ENCODE measurements around the gene ITGAD.

Gene ITGAD

DNA sequence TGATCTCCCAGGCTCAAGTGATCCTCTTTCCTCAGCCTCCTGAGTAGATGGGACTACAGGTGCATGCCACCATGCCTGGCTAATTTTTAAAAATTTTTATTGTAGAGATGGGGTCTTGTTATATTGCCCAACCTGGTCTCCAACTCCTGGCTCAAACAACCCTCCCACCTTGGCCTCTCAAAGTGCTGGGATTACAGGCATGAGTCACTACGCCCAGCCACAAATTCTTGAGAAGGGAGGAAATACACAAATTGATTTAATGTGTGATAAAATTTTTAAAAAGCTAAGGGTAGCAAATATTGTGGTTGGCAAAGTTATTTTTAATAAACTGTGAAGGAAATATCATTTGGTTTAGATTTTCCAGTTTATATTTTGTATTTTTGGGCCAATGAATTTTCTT, 9.6 kb downstream of the ITGAD start:
- Histone ChIP-seq H4K91ac (ENCODE audit: low read depth, low read length) (no peak overlapping the region), H2AFZ (ENCODE audit: insufficient read depth, low read length, poor library complexity) (no peak overlapping the region), H3K18ac (ENCODE audit: low read length) (no peak overlapping the region), H3K79me2 (ENCODE audit: control insufficient read depth, insufficient read depth, low read length, poor library complexity) (no peaks in the 10 kb centered on the region), H4K8ac (ENCODE audit: low read depth, low read length) (no peak overlapping the region), H3K9ac (ENCODE audit: low read length) (no peak overlapping the region), H3K36me3 (ENCODE audit: control insufficient read depth in 1 of 2, insufficient read depth in 2 of 2, low read length in 2 of 2) (no peaks in the 10 kb centered on the region), H3K27me3 (ENCODE audit: insufficient read depth, low read length) (peaks cover 2% of the 10 kb centered on the region), H2AK5ac (ENCODE audit: low read length) (no peak overlapping the region), H3K9me3 (ENCODE audit: insufficient read depth, low read depth, low read length) (peaks cover 13% of the 10 kb centered on the region), H3K4me2 (ENCODE audit: low read length) (no peak overlapping the region), H3K4me3 (ENCODE audit: low read depth, low read length) (no peak overlapping the region), H2BK12ac (ENCODE audit: low read length) (no peak overlapping the region), H2BK120ac (ENCODE audit: insufficient read depth, low read length, poor library complexity) (no peak overlapping the region), H3K27ac (ENCODE audit: low read depth, low read length) (no peak overlapping the region), H3K79me1 (ENCODE audit: low read length) (no peaks in the 10 kb centered on the region), H3K14ac (ENCODE audit: low read length) (no peak overlapping the region), H3K23ac (ENCODE audit: low read length) (no peak overlapping the region), H3K4ac (ENCODE audit: low read depth, low read length) (no peak overlapping the region), H3K4me1 (ENCODE audit: control insufficient read depth in 1 of 2, insufficient read depth in 2 of 2, low read length in 2 of 2) (no peaks in the 10 kb centered on the region), H2BK5ac (ENCODE audit: low read depth, low read length, poor library complexity) (no peak overlapping the region), H4K12ac (ENCODE audit: low read depth, low read length) (no peak overlapping the region)
- peak in 1 of 2 donors; percentile 73 for DNase-seq
- no CpG with 5 or more reads among the region's 1 CpG for WGBS (ENCODE audit: extremely low coverage, insufficient coverage, insufficient read length)

DNA sequence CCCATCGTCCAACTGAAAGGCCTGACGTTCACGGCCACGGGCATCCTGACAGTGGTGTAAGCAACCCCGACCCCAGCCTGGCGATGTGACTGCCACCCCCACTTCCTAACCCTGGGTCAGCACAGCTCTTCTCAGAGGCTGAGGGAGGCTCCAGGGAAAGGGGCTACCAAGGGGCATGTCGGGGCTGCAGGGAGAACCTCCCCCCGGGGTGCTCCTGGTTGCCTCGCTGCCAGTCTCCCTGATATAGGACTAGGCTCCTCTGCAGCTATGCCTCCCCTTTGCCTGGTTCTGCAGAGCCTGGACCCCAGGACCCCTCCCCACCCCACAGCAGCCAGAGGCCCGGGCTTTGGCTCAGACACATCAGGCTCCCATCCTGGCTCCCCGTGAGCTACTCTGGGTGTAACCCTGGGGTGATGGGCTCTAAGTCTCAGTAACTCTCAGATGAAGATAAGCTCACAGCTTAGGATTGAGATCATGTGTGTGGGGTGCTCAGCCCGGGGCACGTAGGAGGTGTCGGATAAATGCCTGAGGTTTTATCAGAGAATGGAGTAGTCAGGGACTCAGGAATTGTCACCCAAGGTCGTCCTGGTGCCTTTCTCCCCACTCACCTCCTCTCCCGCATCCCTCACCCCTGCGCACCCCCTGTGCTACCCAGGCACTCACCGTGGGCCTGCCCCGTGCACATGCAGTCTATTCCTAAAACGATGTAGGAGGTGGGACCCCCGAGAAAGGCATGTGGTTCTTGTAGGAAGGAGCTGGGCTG, 10.6 kb downstream of the ITGAD start:
- H4K8ac ChIP-seq (ENCODE audit: low read depth, low read length): no peak overlapping the region
- H2AK5ac ChIP-seq (ENCODE audit: low read length): no peak overlapping the region
- no peak overlapping the region for H3K27ac ChIP-seq (ENCODE audit: low read depth, low read length)
- WGBS (ENCODE audit: extremely low coverage, insufficient coverage, insufficient read length): no CpG with 5 or more reads among the region's 21 CpGs
- no peak overlapping the region for H3K9ac ChIP-seq (ENCODE audit: low read length)
- peaks cover 14% of the 10 kb centered on the region for H3K9me3 ChIP-seq (ENCODE audit: insufficient read depth, low read depth, low read length)
- H3K18ac ChIP-seq (ENCODE audit: low read length): no peak overlapping the region
- H3K36me3 ChIP-seq (ENCODE audit: control insufficient read depth in 1 of 2, insufficient read depth in 2 of 2, low read length in 2 of 2): no peaks in the 10 kb centered on the region
- no peak overlapping the region for H4K91ac ChIP-seq (ENCODE audit: low read depth, low read length)
- no peak overlapping the region for H2BK120ac ChIP-seq (ENCODE audit: insufficient read depth, low read length, poor library complexity)
- no peaks in the 10 kb centered on the region for H3K79me2 ChIP-seq (ENCODE audit: control insufficient read depth, insufficient read depth, low read length, poor library complexity)
- H2BK5ac ChIP-seq (ENCODE audit: low read depth, low read length, poor library complexity): no peak overlapping the region
- no peak overlapping the region for H4K12ac ChIP-seq (ENCODE audit: low read depth, low read length)
- peaks cover 2% of the 10 kb centered on the region for H3K27me3 ChIP-seq (ENCODE audit: insufficient read depth, low read length)
- no peaks in the 10 kb centered on the region for H3K4me1 ChIP-seq (ENCODE audit: control insufficient read depth in 1 of 2, insufficient read depth in 2 of 2, low read length in 2 of 2)
- H3K4me2 ChIP-seq (ENCODE audit: low read length): no peak overlapping the region
- no peak overlapping the region for H2AFZ ChIP-seq (ENCODE audit: insufficient read depth, low read length, poor library complexity)
- H3K4me3 ChIP-seq (ENCODE audit: low read depth, low read length): no peak overlapping the region
- H3K14ac ChIP-seq (ENCODE audit: low read length): no peak overlapping the region
- no peaks in the 10 kb centered on the region for H3K79me1 ChIP-seq (ENCODE audit: low read length)
- H3K23ac ChIP-seq (ENCODE audit: low read length): no peak overlapping the region
- H3K4ac ChIP-seq (ENCODE audit: low read depth, low read length): no peak overlapping the region
- no peak for DNase-seq
- H2BK12ac ChIP-seq (ENCODE audit: low read length): no peak overlapping the region

DNA sequence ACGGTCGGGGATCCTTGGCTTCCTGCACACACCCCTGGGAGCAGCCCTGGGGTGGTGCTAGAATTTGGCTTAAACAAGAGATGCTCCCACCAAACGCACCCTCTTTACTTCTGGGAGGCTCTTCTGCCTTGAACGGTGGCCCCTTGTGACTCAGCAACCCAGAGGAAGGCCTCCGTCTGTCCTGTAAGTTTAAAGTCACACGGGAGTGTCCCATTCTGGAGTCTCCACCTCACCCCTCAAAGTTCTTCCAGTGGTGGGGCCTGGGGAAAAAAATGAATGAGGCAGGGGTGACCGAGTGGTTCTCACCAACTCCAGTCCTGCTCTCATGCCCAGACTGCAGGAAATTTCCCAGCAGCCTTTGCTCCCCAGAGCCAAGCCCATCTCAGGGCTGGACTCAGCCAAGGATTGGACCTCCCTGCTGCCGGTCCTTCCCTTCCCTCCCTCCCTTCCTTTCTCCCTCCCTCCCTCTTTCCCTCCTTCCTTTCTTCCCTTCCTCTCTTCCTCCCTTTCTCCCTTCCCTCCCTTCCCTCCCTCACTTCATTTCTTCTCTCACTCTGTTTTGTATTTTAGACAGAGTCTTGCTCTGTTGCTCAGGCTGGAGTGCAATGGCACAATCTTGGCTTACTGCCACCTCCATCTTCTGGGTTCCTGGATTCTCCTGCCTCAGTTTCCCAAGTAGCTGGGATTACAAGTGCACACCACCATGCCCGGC, 11.4 kb downstream of the ITGAD start:
- Histone ChIP-seq H3K79me2 (ENCODE audit: control insufficient read depth, insufficient read depth, low read length, poor library complexity) (no peaks in the 10 kb centered on the region), H3K27me3 (ENCODE audit: insufficient read depth, low read length) (peaks cover 2% of the 10 kb centered on the region), H3K9me3 (ENCODE audit: insufficient read depth, low read depth, low read length) (peaks cover 10% of the 10 kb centered on the region), H4K8ac (ENCODE audit: low read depth, low read length) (no peak overlapping the region), H3K23ac (ENCODE audit: low read length) (no peak overlapping the region), H3K14ac (ENCODE audit: low read length) (no peak overlapping the region), H2AFZ (ENCODE audit: insufficient read depth, low read length, poor library complexity) (no peak overlapping the region), H2BK12ac (ENCODE audit: low read length) (no peak overlapping the region), H3K18ac (ENCODE audit: low read length) (no peak overlapping the region), H3K9ac (ENCODE audit: low read length) (no peak overlapping the region), H3K36me3 (ENCODE audit: control insufficient read depth in 1 of 2, insufficient read depth in 2 of 2, low read length in 2 of 2) (no peaks in the 10 kb centered on the region), H3K4me1 (ENCODE audit: control insufficient read depth in 1 of 2, insufficient read depth in 2 of 2, low read length in 2 of 2) (no peaks in the 10 kb centered on the region), H3K4ac (ENCODE audit: low read depth, low read length) (no peak overlapping the region), H3K4me2 (ENCODE audit: low read length) (no peak overlapping the region), H3K4me3 (ENCODE audit: low read depth, low read length) (no peak overlapping the region), H2AK5ac (ENCODE audit: low read length) (no peak overlapping the region), H3K79me1 (ENCODE audit: low read length) (no peaks in the 10 kb centered on the region), H2BK120ac (ENCODE audit: insufficient read depth, low read length, poor library complexity) (no peak overlapping the region), H2BK5ac (ENCODE audit: low read depth, low read length, poor library complexity) (no peak overlapping the region), H3K27ac (ENCODE audit: low read depth, low read length) (no peak overlapping the region), H4K12ac (ENCODE audit: low read depth, low read length) (no peak overlapping the region), H4K91ac (ENCODE audit: low read depth, low read length) (no peak overlapping the region)
- DNase-seq: no peak
- WGBS (ENCODE audit: extremely low coverage, insufficient coverage, insufficient read length): no CpG with 5 or more reads among the region's 9 CpGs

DNA sequence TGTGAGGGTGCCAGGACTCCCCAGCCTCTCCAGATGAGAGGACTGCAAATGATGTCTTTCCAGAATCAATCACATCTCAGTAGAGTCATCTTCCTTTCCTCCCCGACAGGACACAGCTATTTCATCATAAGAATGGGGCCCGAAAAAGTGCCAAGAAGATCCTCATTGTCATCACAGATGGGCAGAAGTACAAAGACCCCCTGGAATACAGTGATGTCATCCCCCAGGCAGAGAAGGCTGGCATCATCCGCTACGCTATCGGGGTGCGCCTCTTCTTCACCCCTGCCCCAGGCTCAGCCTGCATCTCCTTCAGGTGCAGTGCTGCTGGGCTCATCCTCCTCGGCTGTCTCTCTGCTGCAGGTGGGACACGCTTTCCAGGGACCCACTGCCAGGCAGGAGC, 14.3 kb downstream of the ITGAD start:
- Histone ChIP-seq H3K18ac (ENCODE audit: low read length) (no peak overlapping the region), H2AK5ac (ENCODE audit: low read length) (no peak overlapping the region), H4K91ac (ENCODE audit: low read depth, low read length) (no peak overlapping the region), H3K79me2 (ENCODE audit: control insufficient read depth, insufficient read depth, low read length, poor library complexity) (no peaks in the 10 kb centered on the region), H3K4me1 (ENCODE audit: control insufficient read depth in 1 of 2, insufficient read depth in 2 of 2, low read length in 2 of 2) (no peaks in the 10 kb centered on the region), H4K12ac (ENCODE audit: low read depth, low read length) (peak overlapping the region; percentile 69), H3K9me3 (ENCODE audit: insufficient read depth, low read depth, low read length) (peaks cover 5% of the 10 kb centered on the region), H3K27me3 (ENCODE audit: insufficient read depth, low read length) (peaks cover 2% of the 10 kb centered on the region), H3K4me2 (ENCODE audit: low read length) (no peak overlapping the region), H3K79me1 (ENCODE audit: low read length) (no peaks in the 10 kb centered on the region), H3K4ac (ENCODE audit: low read depth, low read length) (no peak overlapping the region), H2BK120ac (ENCODE audit: insufficient read depth, low read length, poor library complexity) (no peak overlapping the region), H2BK12ac (ENCODE audit: low read length) (no peak overlapping the region), H3K23ac (ENCODE audit: low read length) (no peak overlapping the region), H3K36me3 (ENCODE audit: control insufficient read depth in 1 of 2, insufficient read depth in 2 of 2, low read length in 2 of 2) (no peaks in the 10 kb centered on the region), H3K27ac (ENCODE audit: low read depth, low read length) (no peak overlapping the region), H4K8ac (ENCODE audit: low read depth, low read length) (no peak overlapping the region), H3K9ac (ENCODE audit: low read length) (no peak overlapping the region), H3K14ac (ENCODE audit: low read length) (no peak overlapping the region), H3K4me3 (ENCODE audit: low read depth, low read length) (peak overlapping the region; percentile 3), H2AFZ (ENCODE audit: insufficient read depth, low read length, poor library complexity) (no peak overlapping the region), H2BK5ac (ENCODE audit: low read depth, low read length, poor library complexity) (no peak overlapping the region)
- no CpG with 5 or more reads among the region's 8 CpGs for WGBS (ENCODE audit: extremely low coverage, insufficient coverage, insufficient read length)
- DNase-seq: no peak
